CD4-positive, CD25-positive, alpha-beta regulatory T cell (primary cell): ENCODE measurements around the gene ANKRD35. TPM values are rescaled to one million over a fixed set of nuclear protein-coding genes. Genes with fewer than 3 reads are reported as not detected.

Experiments
- polyA plus RNA-seq, 4 donors: library from polyadenylated mRNA; unstranded; fragments of 300-500 nt; fragmentation: Illumina TruSeq; gene quantifications; one replicate each; pipeline ENCODE4 v1.2.3, GENCODE V29; 2021
- total RNA-seq: library from RNA; stranded (reverse); gene quantifications from one replicate; pipeline ENCODE4 v1.2.3, GENCODE V29; 2022

The ANKRD35 gene
- total and polyA plus RNA-seq, 5 donors from 2014 or later, result 0.17 to 0.45 (median 0.26) TPM

Other genes starting within 250 kb of the ANKRD35 start
- not detected for gene PDZK1, start 178.5 kb downstream of the ANKRD35 start, total RNA-seq
- gene PDZK1, start 178.5 kb downstream of the ANKRD35 start, polyA plus RNA-seq, result under 1 TPM in 2 of 4 donors, not detected in 2; 0.15 to 0.16 TPM
- gene CD160, start 166.4 kb downstream of the ANKRD35 start, total RNA-seq, result not detected
- under 1 TPM in 3 of 4 donors, not detected in 1; 0.19 to 0.28 (median 0.21) TPM for gene CD160, start 166.4 kb downstream of the ANKRD35 start, polyA plus RNA-seq
- 17.3 TPM for gene RNF115, start 61.8 kb downstream of the ANKRD35 start, total RNA-seq
- 1 to 10 TPM; 4.1 to 7.6 (median 6.0) TPM for gene RNF115, start 61.8 kb downstream of the ANKRD35 start, polyA plus RNA-seq
- 30.3 TPM for gene POLR3C, start 61.7 kb downstream of the ANKRD35 start, total RNA-seq
- 10 to 100 TPM; 45.1 to 52.2 (median 48.0) TPM for gene POLR3C, start 61.7 kb downstream of the ANKRD35 start, polyA plus RNA-seq
- gene NUDT17, start 40.2 kb downstream of the ANKRD35 start, total RNA-seq, result 3.5 TPM
- gene NUDT17, start 40.2 kb downstream of the ANKRD35 start, polyA plus RNA-seq, result 1 to 10 TPM; 1.6 to 4.8 (median 2.8) TPM
- 21.9 TPM for gene PIAS3, start 26.8 kb downstream of the ANKRD35 start, total RNA-seq
- gene PIAS3, start 26.8 kb downstream of the ANKRD35 start, polyA plus RNA-seq, result 10 to 100 TPM in 3 of 4 donors, 1 to 10 TPM in 1; 8.8 to 16.3 (median 11.8) TPM
- gene ITGA10, start 24.2 kb upstream of the ANKRD35 start, total RNA-seq, result 1.1 TPM
- gene ITGA10, start 24.2 kb upstream of the ANKRD35 start, polyA plus RNA-seq, result under 1 TPM in 2 of 4 donors, not detected in 2; 0.21 to 0.23 TPM
- gene PEX11B, start 32.9 kb upstream of the ANKRD35 start, total RNA-seq, result 14.2 TPM
- gene PEX11B, start 32.9 kb upstream of the ANKRD35 start, polyA plus RNA-seq, result 10 to 100 TPM; 50.4 to 71.8 (median 64.5) TPM
- gene RBM8A, start 41.6 kb upstream of the ANKRD35 start, total RNA-seq, result 143 TPM
- gene RBM8A, start 41.6 kb upstream of the ANKRD35 start, polyA plus RNA-seq, result 100 to 1,000 TPM; 143 to 176 (median 154) TPM
- 36.2 TPM for gene LIX1L, start 72.2 kb upstream of the ANKRD35 start, total RNA-seq
- 10 to 100 TPM; 21.7 to 26.9 (median 25.9) TPM for gene LIX1L, start 72.2 kb upstream of the ANKRD35 start, polyA plus RNA-seq
- 1.6 TPM for gene ANKRD34A, start 78.7 kb upstream of the ANKRD35 start, total RNA-seq
- gene ANKRD34A, start 78.7 kb upstream of the ANKRD35 start, polyA plus RNA-seq, result under 1 TPM; 0.07 to 0.45 (median 0.31) TPM
- 30.8 TPM for gene POLR3GL, start 78.8 kb upstream of the ANKRD35 start, total RNA-seq
- gene POLR3GL, start 78.8 kb upstream of the ANKRD35 start, polyA plus RNA-seq, result 100 to 1,000 TPM; 103 to 129 (median 109) TPM
- gene TXNIP, start 110.7 kb upstream of the ANKRD35 start, total RNA-seq, result 1,496 TPM
- gene TXNIP, start 110.7 kb upstream of the ANKRD35 start, polyA plus RNA-seq, result 1,000 to 10,000 TPM; 2,637 to 4,955 (median 3,590) TPM
- not detected for gene HJV, start 135.9 kb upstream of the ANKRD35 start, total RNA-seq
- not detected for gene HJV, start 135.9 kb upstream of the ANKRD35 start, polyA plus RNA-seq